ENCODE results near the gene SEC23B. TPM values are rescaled to one million over a fixed set of nuclear protein-coding genes. Genes with fewer than 3 reads are reported as not detected.

Gene SEC23B
- total RNA-seq, 2 donors from 2014 or later = 29.0 to 36.3 TPM

DNA sequence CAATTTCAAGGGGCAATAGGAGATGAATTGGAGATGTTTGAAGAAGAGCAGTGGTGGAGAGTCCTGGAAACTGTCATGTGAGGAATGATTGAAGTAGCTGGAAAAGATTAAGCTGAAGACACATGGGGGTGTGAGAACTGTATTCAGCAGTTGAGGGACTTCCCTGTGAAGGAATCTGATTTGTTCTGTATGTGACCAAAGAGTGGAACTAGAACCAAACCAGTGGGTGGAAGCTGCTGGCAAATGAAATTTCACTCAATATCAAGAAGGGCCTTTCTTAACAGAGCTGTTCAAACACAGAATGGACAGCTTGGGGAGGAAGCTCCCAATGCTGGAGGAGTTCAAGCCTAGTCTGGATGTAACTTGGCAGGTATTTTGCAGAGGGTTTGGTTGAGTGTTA lies 21.3 kb downstream of the SEC23B start:
- DNase-seq (no peak), ATAC-seq (no peak)
- Histone ChIP-seq H3K4me1 (no peaks in the 10 kb centered on the region), H3K27ac (no peak overlapping the region), H3K4me3 (no peak overlapping the region), H3K27me3 (no peaks in the 10 kb centered on the region), H3K36me3 (replicated peaks in 1 of 2; ENCODE audit: insufficient read depth in 1 of 2, low read depth in 2 of 2) (peaks cover 17 to 67% of the 10 kb centered on the region in 2 donors), H3K9me3 (no peaks in the 10 kb centered on the region)
- intact Hi-C loops (cut with DNase I) = no loop called here
- TF ChIP-seq, protein P1, sequence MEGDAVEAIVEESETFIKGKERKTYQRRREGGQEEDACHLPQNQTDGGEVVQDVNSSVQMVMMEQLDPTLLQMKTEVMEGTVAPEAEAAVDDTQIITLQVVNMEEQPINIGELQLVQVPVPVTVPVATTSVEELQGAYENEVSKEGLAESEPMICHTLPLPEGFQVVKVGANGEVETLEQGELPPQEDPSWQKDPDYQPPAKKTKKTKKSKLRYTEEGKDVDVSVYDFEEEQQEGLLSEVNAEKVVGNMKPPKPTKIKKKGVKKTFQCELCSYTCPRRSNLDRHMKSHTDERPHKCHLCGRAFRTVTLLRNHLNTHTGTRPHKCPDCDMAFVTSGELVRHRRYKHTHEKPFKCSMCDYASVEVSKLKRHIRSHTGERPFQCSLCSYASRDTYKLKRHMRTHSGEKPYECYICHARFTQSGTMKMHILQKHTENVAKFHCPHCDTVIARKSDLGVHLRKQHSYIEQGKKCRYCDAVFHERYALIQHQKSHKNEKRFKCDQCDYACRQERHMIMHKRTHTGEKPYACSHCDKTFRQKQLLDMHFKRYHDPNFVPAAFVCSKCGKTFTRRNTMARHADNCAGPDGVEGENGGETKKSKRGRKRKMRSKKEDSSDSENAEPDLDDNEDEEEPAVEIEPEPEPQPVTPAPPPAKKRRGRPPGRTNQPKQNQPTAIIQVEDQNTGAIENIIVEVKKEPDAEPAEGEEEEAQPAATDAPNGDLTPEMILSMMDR (IDR thresholded peaks at IDR 0.05) = no peak
- TF ChIP-seq POLR2A (IDR thresholded peaks at IDR 0.05) = no peak

DNA sequence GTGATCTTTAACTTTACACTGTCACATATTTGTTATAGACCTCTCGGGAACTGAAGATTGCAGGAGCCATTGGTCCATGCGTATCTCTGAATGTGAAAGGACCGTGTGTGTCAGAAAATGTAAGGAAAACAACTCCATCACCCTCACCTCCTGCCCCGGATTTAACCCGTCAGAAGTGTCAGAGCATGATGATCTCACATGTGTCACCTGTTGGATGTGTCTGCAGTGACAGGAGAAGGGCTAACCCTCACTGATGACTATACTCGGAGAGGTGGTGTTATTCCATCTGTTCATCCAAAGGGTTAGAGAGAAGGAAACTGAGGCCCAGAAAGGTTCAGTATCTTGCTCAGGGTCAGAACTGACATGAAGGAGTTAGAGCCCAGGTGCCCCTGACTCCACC lies 24.9 kb downstream of the SEC23B start:
- Histone ChIP-seq H3K27me3 (no peaks in the 10 kb centered on the region), H3K36me3 (replicated peaks in 1 of 2; ENCODE audit: insufficient read depth in 1 of 2, low read depth in 2 of 2) (peaks cover 14 to 54% of the 10 kb centered on the region in 2 donors), H3K9me3 (no peaks in the 10 kb centered on the region), H3K27ac (no peak overlapping the region), H3K4me1 (no peaks in the 10 kb centered on the region), H3K4me3 (no peak overlapping the region)
- ATAC-seq (no peak), DNase-seq (no peak)
- intact Hi-C loops (cut with DNase I) = no loop called here
- TF ChIP-seq POLR2A (IDR thresholded peaks at IDR 0.05) = no peak
- TF ChIP-seq, protein P1 (IDR thresholded peaks at IDR 0.05) = no peak
- WGBS, 2 donors = 86 to 89% methylated on average over 6 of the region's 6 CpGs

DNA sequence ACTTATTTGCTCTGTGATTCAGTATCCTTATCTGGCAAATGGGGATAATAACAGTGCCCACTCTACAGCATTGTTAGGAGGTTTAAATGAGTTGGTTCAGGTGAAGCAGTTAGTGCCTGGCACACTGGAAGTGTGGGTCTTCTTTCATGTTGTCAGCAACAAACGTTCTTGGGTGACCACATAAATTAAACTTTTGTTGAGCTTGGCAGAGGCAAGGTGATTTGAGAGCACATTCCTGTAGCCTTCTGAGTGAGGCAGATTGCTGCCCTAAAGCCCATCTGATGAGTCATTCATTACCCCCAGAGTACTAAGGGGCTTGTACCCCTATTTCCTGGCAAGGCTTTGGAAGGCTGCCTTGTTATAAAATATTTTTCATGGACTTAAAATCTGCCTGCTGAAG lies 25.8 kb downstream of the SEC23B start:
- ATAC-seq (no peak), DNase-seq (no peak)
- H3K4me3 ChIP-seq = no peak overlapping the region
- H3K4me1 ChIP-seq = no peaks in the 10 kb centered on the region
- no peak overlapping the region for H3K27ac ChIP-seq
- H3K9me3 ChIP-seq = no peaks in the 10 kb centered on the region
- peaks cover 11 to 45% of the 10 kb centered on the region in 2 donors for H3K36me3 ChIP-seq (replicated peaks in 1 of 2; ENCODE audit: insufficient read depth in 1 of 2, low read depth in 2 of 2)
- no peaks in the 10 kb centered on the region for H3K27me3 ChIP-seq
- intact Hi-C loops (cut with DNase I) = no loop called here
- WGBS, 2 donors = 0 to 38% methylated on average over 1 of the region's 1 CpG
- TF ChIP-seq POLR2A (IDR thresholded peaks at IDR 0.05) = no peak
- TF ChIP-seq, protein P1 (IDR thresholded peaks at IDR 0.05) = no peak

DNA sequence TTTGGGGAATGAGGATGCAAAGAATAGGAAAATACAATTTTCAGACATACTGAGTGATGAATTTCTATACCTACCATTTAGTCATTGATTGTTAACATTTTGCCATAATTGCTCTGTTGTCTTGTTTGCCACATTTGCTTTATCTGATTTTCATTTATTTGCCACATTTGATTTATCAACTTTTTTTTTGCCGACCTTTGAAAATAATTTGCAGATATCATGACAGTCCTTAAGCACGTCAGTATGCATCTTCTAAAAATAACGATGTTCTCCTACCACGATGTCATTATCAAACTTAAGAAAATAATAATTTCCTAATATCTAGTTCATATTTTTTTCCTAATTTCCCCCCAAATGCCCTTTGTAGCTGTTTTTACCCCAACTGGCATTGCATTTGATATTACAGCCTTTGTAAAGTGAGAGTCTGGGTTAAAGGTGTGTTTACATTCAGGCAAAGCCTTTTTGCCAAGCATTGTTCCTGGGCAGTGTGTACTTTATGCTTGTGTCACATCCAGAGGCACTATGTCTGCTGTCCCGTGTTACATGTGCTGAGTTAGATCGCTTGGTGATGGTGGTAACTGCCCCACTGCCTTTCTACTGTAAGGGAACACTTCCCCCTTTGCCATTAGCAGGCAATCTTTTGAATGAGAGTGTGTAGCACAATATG lies 26.4 kb downstream of the SEC23B start:
- Histone ChIP-seq H3K9me3 (no peaks in the 10 kb centered on the region), H3K27ac (no peak overlapping the region), H3K4me3 (no peak overlapping the region), H3K36me3 (replicated peaks in 1 of 2; ENCODE audit: insufficient read depth in 1 of 2, low read depth in 2 of 2) (peaks cover 11 to 40% of the 10 kb centered on the region in 2 donors), H3K4me1 (no peaks in the 10 kb centered on the region), H3K27me3 (no peaks in the 10 kb centered on the region)
- TF ChIP-seq, protein P1 (IDR thresholded peaks at IDR 0.05) = no peak
- TF ChIP-seq POLR2A (IDR thresholded peaks at IDR 0.05) = no peak
- intact Hi-C loops (cut with DNase I) = no loop called here
- WGBS, 2 donors = 59 to 68% methylated on average over 6 of the region's 6 CpGs
- ATAC-seq (no peak), DNase-seq (no peak)

DNA sequence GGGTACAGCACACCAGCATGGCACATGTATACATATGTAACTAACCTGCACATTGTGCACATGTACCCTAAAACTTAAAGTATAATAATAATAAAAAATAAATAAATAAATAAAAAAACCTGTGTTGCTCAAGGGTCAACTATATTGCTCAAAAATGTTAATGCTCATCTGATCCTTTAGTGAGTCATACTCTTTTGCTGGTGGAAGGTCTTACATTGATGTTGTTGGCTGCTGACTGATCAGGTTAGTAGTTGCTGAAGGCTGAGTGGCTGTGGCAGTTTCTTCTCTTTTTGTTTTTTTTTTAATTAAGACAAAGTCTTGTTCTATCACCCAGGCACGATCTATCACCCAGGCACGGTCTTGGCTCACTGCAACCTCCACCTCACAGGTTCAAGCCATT lies 29.9 kb downstream of the SEC23B start:
- H3K4me3 ChIP-seq = no peak overlapping the region
- H3K9me3 ChIP-seq = no peaks in the 10 kb centered on the region
- peaks cover 4 to 26% of the 10 kb centered on the region in 2 donors for H3K36me3 ChIP-seq (replicated peaks in 1 of 2; ENCODE audit: insufficient read depth in 1 of 2, low read depth in 2 of 2)
- DNase-seq (no peak), ATAC-seq (no peak)
- H3K27me3 ChIP-seq = no peaks in the 10 kb centered on the region
- intact Hi-C loops (cut with DNase I) = no loop called here
- TF ChIP-seq POLR2A (IDR thresholded peaks at IDR 0.05) = no peak
- no peaks in the 10 kb centered on the region for H3K4me1 ChIP-seq
- no peak overlapping the region for H3K27ac ChIP-seq
- WGBS, 2 donors = 96 to 100% methylated on average over 2 of the region's 2 CpGs

Measured in body of pancreas (tissue), 4 donors.